Astrocyte (in vitro differentiated cells and primary cell): ENCODE measurements around the gene THBS3. TPM values are rescaled to one million over a fixed set of nuclear protein-coding genes. Genes with fewer than 3 reads are reported as not detected.
A peak's percentile ranks its signal among the peaks of the same experiment; 100 is the strongest.
"Not testable (repeated sequence)": the region's sequence is repeated elsewhere in the genome, so short reads cannot be mapped to it uniquely, and the experiment has no call there.

Experiments
- DNase-seq: peaks from one replicate; pipeline ENCODE4 v3.0.0-alpha.2; 2010; ENCODE audit warnings: low read depth
- FAIRE-seq: peaks from 2 replicates; lab custom pipeline; 2011; peaks lifted over from hg19 to GRCh38; lab: Jason Lieb, UNC
- H2AFZ ChIP-seq: 2 replicates; pipeline ENCODE4 v1.6.0; 2012; ENCODE audit warnings: low read depth, low read length, inconsistent platforms
- H3K27ac ChIP-seq: 2 replicates; pipeline ENCODE4 v1.5.1; 2011; ENCODE audit warnings: low read depth, low read length, inconsistent platforms
- H3K27me3 ChIP-seq: 2 replicates; pipeline ENCODE4 v1.6.0; 2011; ENCODE audit warnings: low read length, inconsistent platforms; ENCODE audit not compliant: insufficient read depth
- H3K36me3 ChIP-seq: 2 replicates; pipeline ENCODE4 v1.5.1; 2011; ENCODE audit warnings: low read length, inconsistent platforms; ENCODE audit not compliant: insufficient read depth
- H3K4me1 ChIP-seq: 2 replicates; pipeline ENCODE4 v1.5.1; 2011; ENCODE audit warnings: low read length, inconsistent platforms; ENCODE audit not compliant: insufficient read depth
- H3K4me2 ChIP-seq: 2 replicates; pipeline ENCODE4 v1.6.0; 2012; ENCODE audit warnings: low read length, inconsistent platforms
- H3K4me3 ChIP-seq: 2 replicates; pipeline ENCODE4 v1.5.1; 2011; ENCODE audit warnings: low read depth, mild to moderate bottlenecking, low read length, inconsistent platforms; ENCODE audit not compliant: insufficient read depth
- H3K79me2 ChIP-seq: 2 replicates; pipeline ENCODE4 v1.6.0; 2012; ENCODE audit warnings: mild to moderate bottlenecking, low read length, inconsistent platforms; ENCODE audit not compliant: insufficient read depth
- H3K9ac ChIP-seq: 2 replicates; pipeline ENCODE4 v1.6.0; 2012; ENCODE audit warnings: mild to moderate bottlenecking, low read length, inconsistent platforms
- H3K9me3 ChIP-seq: 2 replicates; pipeline ENCODE4 v1.5.1; 2012; ENCODE audit warnings: low read depth, mild to moderate bottlenecking, low read length, inconsistent platforms; ENCODE audit not compliant: insufficient read depth
- H4K20me1 ChIP-seq: 2 replicates; pipeline ENCODE4 v1.6.0; 2012; ENCODE audit warnings: low read length, inconsistent platforms; ENCODE audit not compliant: insufficient read depth
- H3K27ac Mint-ChIP-seq: one replicate; pipeline ENCODE4 v1.8.0; 2021; ENCODE audit warnings: mild to moderate bottlenecking, mixed read lengths; ENCODE audit not compliant: unreplicated experiment
- H3K27me3 Mint-ChIP-seq: one replicate; pipeline ENCODE4 v1.8.0; 2021; ENCODE audit warnings: low read depth, mixed read lengths; ENCODE audit not compliant: unreplicated experiment
- H3K36me3 Mint-ChIP-seq: one replicate; pipeline ENCODE4 v1.8.0; 2021; ENCODE audit warnings: low read depth, mixed read lengths; ENCODE audit not compliant: unreplicated experiment
- H3K4me1 Mint-ChIP-seq: one replicate; pipeline ENCODE4 v1.8.0; 2021; ENCODE audit warnings: low read depth, mixed read lengths; ENCODE audit not compliant: unreplicated experiment
- H3K4me3 Mint-ChIP-seq: one replicate; pipeline ENCODE4 v1.8.0; 2021; ENCODE audit warnings: mild to moderate bottlenecking, moderate library complexity, mixed read lengths; ENCODE audit not compliant: unreplicated experiment
- H3K9me3 Mint-ChIP-seq: one replicate; pipeline ENCODE4 v1.8.0; 2021; ENCODE audit warnings: mild to moderate bottlenecking, mixed read lengths; ENCODE audit not compliant: unreplicated experiment
- CTCF ChIP-seq: IDR thresholded peaks from 2 replicates; pipeline ENCODE4 v1.5.1; 2011; ENCODE audit warnings: low read depth, mild to moderate bottlenecking, inconsistent platforms, low read length, moderate library complexity; ENCODE audit not compliant: insufficient read depth
- EZH2 ChIP-seq: IDR thresholded peaks from 2 replicates; pipeline ENCODE4 v1.6.1; 2012; ENCODE audit warnings: mild to moderate bottlenecking, low read length, inconsistent platforms; ENCODE audit not compliant: insufficient read depth
- total RNA-seq: library from RNA; stranded (reverse); gene quantifications from 2 replicates; pipeline ENCODE4 v1.2.1, GENCODE V29; 2021

The THBS3 gene
- total RNA-seq, 1 donor from 2014 or later, result 153 TPM

- Histone ChIP-seq H3K27me3 (no peaks in the 10 kb centered on the region), H4K20me1 (no peaks in the 10 kb centered on the region), H3K9me3 (no peaks in the 10 kb centered on the region), H3K4me3 (peak overlapping the region; percentile 84), H2AFZ (peak overlapping the region; percentile 62), H3K27ac (peak overlapping the region; percentile 84), H3K9ac (peak overlapping the region; percentile 92), H3K4me1 (peaks cover 29% of the 10 kb centered on the region), H3K79me2 (peaks cover 19% of the 10 kb centered on the region), H3K4me2 (peak overlapping the region; percentile 95), H3K36me3 (no peaks in the 10 kb centered on the region)
- Mint-ChIP-seq H3K9me3 (peaks cover 4% of the 10 kb centered on the region), H3K36me3 (no peaks in the 10 kb centered on the region), H3K4me1 (peaks cover 26% of the 10 kb centered on the region), H3K27ac (peak overlapping the region; percentile 97), H3K27me3 (no peaks in the 10 kb centered on the region), H3K4me3 (peak overlapping the region; percentile 89)
- FAIRE-seq, result no peak
- DNase-seq, result peak; percentile 74
- TF ChIP-seq CTCF (peak; percentile 32), EZH2 (no peak)
Measured at GRCh38 chr1:155226188-155226909, 18.7 kb upstream of the THBS3 start.

- not testable (repeated sequence) for H3K27me3 ChIP-seq, FAIRE-seq, H3K9me3 ChIP-seq, H4K20me1 ChIP-seq, H2AFZ ChIP-seq, H3K27me3 Mint-ChIP-seq, H3K9me3 Mint-ChIP-seq, H3K36me3 Mint-ChIP-seq, H3K4me3 ChIP-seq, DNase-seq, H3K36me3 ChIP-seq
- H3K4me1 ChIP-seq, result peaks cover 25% of the 10 kb centered on the region
- Mint-ChIP-seq H3K27ac (peak overlapping the region; percentile 97), H3K4me3 (peak overlapping the region; percentile 89), H3K4me1 (peaks cover 26% of the 10 kb centered on the region)
- H3K79me2 ChIP-seq, result peaks cover 19% of the 10 kb centered on the region
- H3K9ac ChIP-seq, result peak overlapping the region; percentile 32
- H3K27ac ChIP-seq, result peak overlapping the region; percentile 60
- peak overlapping the region; percentile 95 for H3K4me2 ChIP-seq
Measured at GRCh38 chr1:155225404-155225759, 17.7 kb upstream of the THBS3 start.

- peaks cover 23% of the 10 kb centered on the region for H3K4me1 Mint-ChIP-seq
- no peaks in the 10 kb centered on the region for H3K36me3 Mint-ChIP-seq
- H3K9me3 ChIP-seq, result no peaks in the 10 kb centered on the region
- H2AFZ ChIP-seq, result no peak overlapping the region
- no peaks in the 10 kb centered on the region for H3K36me3 ChIP-seq
- H3K9me3 Mint-ChIP-seq, result no peaks in the 10 kb centered on the region
- H3K79me2 ChIP-seq, result peaks cover 19% of the 10 kb centered on the region
- no peak for FAIRE-seq
- peak overlapping the region; percentile 50 for H3K4me3 Mint-ChIP-seq
- peak overlapping the region; percentile 58 for H3K27ac Mint-ChIP-seq
- H3K4me2 ChIP-seq, result no peak overlapping the region
- no peak overlapping the region for H3K9ac ChIP-seq
- H3K27me3 Mint-ChIP-seq, result no peaks in the 10 kb centered on the region
- peaks cover 25% of the 10 kb centered on the region for H3K4me1 ChIP-seq
- TF ChIP-seq CTCF (no peak), EZH2 (no peak)
- H4K20me1 ChIP-seq, result no peaks in the 10 kb centered on the region
- H3K4me3 ChIP-seq, result no peak overlapping the region
- no peak for DNase-seq
- no peaks in the 10 kb centered on the region for H3K27me3 ChIP-seq
- H3K27ac ChIP-seq, result no peak overlapping the region
Measured at GRCh38 chr1:155223047-155223446, 15.3 kb upstream of the THBS3 start.

GRCh38 chr1:155220211-155220965 lies 12.7 kb upstream of the THBS3 start:
- FAIRE-seq, H4K20me1 ChIP-seq, H3K27me3 ChIP-seq, H3K9ac ChIP-seq, H3K27ac ChIP-seq, H3K4me3 ChIP-seq, H3K4me3 Mint-ChIP-seq, DNase-seq, H3K9me3 ChIP-seq, H3K79me2 ChIP-seq, H3K4me2 ChIP-seq, H2AFZ ChIP-seq, H3K9me3 Mint-ChIP-seq, H3K36me3 Mint-ChIP-seq, H3K27me3 Mint-ChIP-seq, H3K27ac Mint-ChIP-seq, H3K36me3 ChIP-seq: not testable (repeated sequence)
- peaks cover 13% of the 10 kb centered on the region for H3K4me1 ChIP-seq
- peaks cover 13% of the 10 kb centered on the region for H3K4me1 Mint-ChIP-seq
